Right atrium auricular region (tissue), 2 donors: ENCODE results near the gene RANBP6. TPM values are rescaled to one million over a fixed set of nuclear protein-coding genes. Genes with fewer than 3 reads are reported as not detected.

ENCODE experiments used
- DNase-seq: peaks from one replicate; pipeline ENCODE4 v3.0.0-alpha.2; 2019; ENCODE audit warnings: low spot score
- H3K27ac ChIP-seq, 2 donors: fragments of 200-600 bp; sonication (generic); 1 replicate in 1 of 2; 2 replicates in 1 of 2; pipeline ENCODE4 v1.5.1; 2016 to 2019
- H3K27me3 ChIP-seq, 2 donors: fragments of 200-600 bp; sonication (generic); one replicate each; pipeline versions ENCODE4 v1.5.1 to v1.6.0; 2017 to 2019
- H3K36me3 ChIP-seq: fragments of 200-600 bp; sonication (generic); one replicate; pipeline ENCODE4 v1.5.1; 2016
- H3K4me1 ChIP-seq, 2 donors: fragments of 200-600 bp; sonication (generic); one replicate each; pipeline versions ENCODE4 v1.5.1 to v1.6.0; 2017 to 2019
- H3K4me3 ChIP-seq, 2 donors: fragments of 200-600 bp; sonication (generic); 1 replicate in 1 of 2; 2 replicates in 1 of 2; pipeline ENCODE4 v1.5.1; 2017 to 2019; ENCODE audit warnings: mild to moderate bottlenecking in 1 of 2, moderate library complexity in 1 of 2
- H3K9me3 ChIP-seq, 2 donors: fragments of 200-600 bp; sonication (generic); one replicate each; pipeline ENCODE4 v1.5.1; 2019
- CTCF ChIP-seq, 2 donors: fragments of 200-600 bp; sonication (generic); IDR thresholded peaks; one replicate each; pipeline ENCODE4 v1.5.1; 2019; ENCODE audit warnings: antibody characterized with exemption in 2 of 2
- total RNA-seq, 2 donors: library from RNA; depleted of rRNA; stranded (reverse); fragments of >200 nt; gene quantifications; one replicate each; pipeline ENCODE4 v1.1.0, GENCODE V29; 2016

RANBP6 gene
- total RNA-seq, 2 donors from 2014 or later, result 17.6 to 22.1 TPM

GRCh38 chr9:6008169-6008979 is 7.0 kb downstream of the RANBP6 start:
- H3K9me3 ChIP-seq, result no peaks in the 10 kb centered on the region
- H3K4me3 ChIP-seq, result peak overlapping the region; percentile 84 to 94
- TF ChIP-seq CTCF (IDR thresholded peaks at IDR 0.05), result no peak
- H3K4me1 ChIP-seq, result peaks cover 0 to 53% of the 10 kb centered on the region in 2 donors
- DNase-seq, result peak; percentile 97
- H3K36me3 ChIP-seq, result no peaks in the 10 kb centered on the region
- H3K27me3 ChIP-seq, result no peaks in the 10 kb centered on the region
- peak overlapping the region; percentile 98 to 99 for H3K27ac ChIP-seq

GRCh38 chr9:6007770-6008168 is 7.7 kb downstream of the RANBP6 start:
- peak overlapping the region; percentile 98 to 99 for H3K27ac ChIP-seq
- no peaks in the 10 kb centered on the region for H3K27me3 ChIP-seq
- peak overlapping the region; percentile 84 to 94 for H3K4me3 ChIP-seq
- no peak for TF ChIP-seq CTCF (IDR thresholded peaks at IDR 0.05)
- H3K36me3 ChIP-seq, result no peaks in the 10 kb centered on the region
- peaks cover 0 to 47% of the 10 kb centered on the region in 2 donors for H3K4me1 ChIP-seq
- H3K9me3 ChIP-seq, result no peaks in the 10 kb centered on the region
- DNase-seq, result peak; percentile 67

GRCh38 chr9:6007058-6007769 is 8.2 kb downstream of the RANBP6 start:
- H3K9me3 ChIP-seq, result no peaks in the 10 kb centered on the region
- peak in 1 of 2 donors; percentile 32 for TF ChIP-seq CTCF (IDR thresholded peaks at IDR 0.05)
- no peaks in the 10 kb centered on the region for H3K27me3 ChIP-seq
- peaks cover 0 to 41% of the 10 kb centered on the region in 2 donors for H3K4me1 ChIP-seq
- H3K36me3 ChIP-seq, result no peaks in the 10 kb centered on the region
- DNase-seq, result peak; percentile 90
- H3K4me3 ChIP-seq, result peak overlapping the region; percentile 84 to 94
- H3K27ac ChIP-seq, result peak overlapping the region; percentile 98 to 99

- no peak for TF ChIP-seq CTCF (IDR thresholded peaks at IDR 0.05)
- Histone ChIP-seq H3K4me1 (peaks cover 0 to 38% of the 10 kb centered on the region in 2 donors), H3K9me3 (no peaks in the 10 kb centered on the region), H3K27ac (peak overlapping the region; percentile 98 to 99), H3K27me3 (no peaks in the 10 kb centered on the region), H3K36me3 (no peaks in the 10 kb centered on the region), H3K4me3 (peak overlapping the region; percentile 84 to 94)
- no peak for DNase-seq
Observed at GRCh38 chr9:6006749-6007057, 8.7 kb downstream of the RANBP6 start.

GRCh38 chr9:6000955-6001354 is 14.5 kb downstream of the RANBP6 start:
- H3K36me3 ChIP-seq, result no peaks in the 10 kb centered on the region

More at GRCh38 chr9:6000955-6001354, 14.5 kb downstream of the RANBP6 start:
- H3K4me1 ChIP-seq, result peaks cover 0 to 34% of the 10 kb centered on the region in 2 donors
- H3K4me3 ChIP-seq, result no peak overlapping the region
- DNase-seq, result no peak
- no peak overlapping the region for H3K27ac ChIP-seq
- TF ChIP-seq CTCF (IDR thresholded peaks at IDR 0.05), result no peak
- no peaks in the 10 kb centered on the region for H3K27me3 ChIP-seq
- no peaks in the 10 kb centered on the region for H3K9me3 ChIP-seq
